ENCODE data around the gene MTMR10.

The MTMR10 gene

GRCh38 chr15:30953731-30954378 lies 37.6 kb downstream of the MTMR10 start:
- DNase-seq = no peak

DNA sequence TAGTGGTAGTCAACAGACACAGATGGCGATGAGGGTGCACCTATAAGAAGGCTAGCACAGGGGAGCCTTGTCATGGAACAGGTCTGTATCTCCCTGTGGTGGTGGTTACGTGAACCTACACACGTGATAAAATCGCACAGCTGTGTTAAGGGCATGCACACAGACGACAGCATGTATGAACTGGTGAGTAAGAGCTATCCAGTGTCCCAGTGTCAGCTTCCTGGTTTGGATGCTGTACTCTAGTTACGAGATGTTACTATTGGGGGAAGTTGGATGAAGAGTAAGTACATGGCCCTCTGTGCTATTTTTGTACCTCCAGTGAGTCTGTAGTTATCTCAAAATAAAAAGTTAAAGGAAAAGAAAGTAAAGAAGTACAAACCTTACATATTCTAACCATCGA lies 38.2 kb downstream of the MTMR10 start:
- DNase-seq = no peak

DNA sequence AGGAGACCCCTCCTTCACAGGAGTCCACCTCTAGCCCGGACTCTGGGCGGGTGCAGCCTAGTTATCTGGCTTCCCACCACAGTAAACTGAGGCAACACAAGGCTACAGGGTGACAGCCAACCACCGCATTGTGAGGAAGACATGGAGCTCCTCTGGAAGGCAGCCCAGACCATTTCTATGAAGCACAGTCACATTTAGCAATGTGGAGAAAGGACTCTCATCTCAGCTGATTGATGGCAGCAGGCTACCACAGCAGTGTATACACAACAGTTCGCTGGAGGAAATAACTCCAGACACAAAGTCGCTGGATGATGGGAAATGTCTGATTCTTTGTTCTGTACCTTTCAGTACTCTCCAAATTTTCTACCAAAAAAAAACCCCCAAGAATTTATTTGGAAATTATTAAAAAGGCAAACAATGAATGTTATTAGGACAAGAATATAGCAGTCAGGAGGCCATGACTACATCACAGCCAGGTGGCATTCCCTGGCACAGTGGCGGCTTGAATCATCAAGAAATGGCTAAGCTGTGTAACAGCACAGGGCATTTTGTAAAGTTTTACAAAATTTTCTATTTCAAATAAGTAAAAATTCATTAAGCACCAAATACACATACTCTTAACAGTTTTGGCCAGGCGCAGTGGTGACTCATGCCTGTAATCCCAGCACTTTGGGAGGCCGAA lies 47.6 kb downstream of the MTMR10 start:
- no peak for DNase-seq

GRCh38 chr15:30941520-30941919 lies 49.9 kb downstream of the MTMR10 start:
- DNase-seq = no peak

DNA sequence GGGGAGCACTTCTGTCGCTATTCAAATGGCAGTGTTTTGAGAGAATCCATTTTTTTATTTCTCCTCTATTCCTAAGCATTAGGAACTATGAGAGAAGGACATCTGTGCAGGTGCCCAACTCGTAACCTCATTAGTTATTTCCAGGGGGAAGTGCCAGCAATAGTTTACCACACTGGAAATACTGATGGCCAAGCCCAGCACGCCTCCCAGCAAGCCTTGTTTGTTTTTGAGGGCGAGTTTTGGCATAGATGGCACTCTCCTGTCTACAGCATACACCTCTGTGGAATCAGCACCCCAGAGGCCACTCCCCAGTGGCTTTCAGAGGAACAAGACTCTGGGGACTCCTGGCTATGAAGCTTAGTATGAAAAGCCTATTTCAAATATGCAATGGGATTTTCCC lies 51.1 kb downstream of the MTMR10 start:
- DNase-seq = no peak

DNA sequence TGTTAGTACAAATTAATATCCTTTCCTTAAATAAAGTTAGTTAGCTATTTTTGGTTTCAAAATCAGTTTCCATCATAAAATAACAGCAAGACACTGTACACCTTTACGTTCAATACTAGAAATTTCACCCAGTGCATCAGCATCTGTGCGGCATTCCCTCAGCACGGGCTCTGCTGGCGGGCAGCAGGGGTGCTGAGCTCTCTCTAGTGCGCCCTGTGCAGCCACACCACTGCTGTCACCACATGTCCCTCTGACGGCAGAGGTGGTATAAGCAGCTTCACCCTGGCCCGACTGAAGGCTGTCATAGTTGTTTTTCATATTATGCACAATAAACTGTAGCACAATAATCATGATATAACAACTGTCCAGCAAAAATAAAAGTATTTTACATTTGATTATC lies 52.3 kb downstream of the MTMR10 start:
- DNase-seq = no peak

- no peak for DNase-seq
These were observed 58.1 kb downstream of the MTMR10 start for GRCh38 chr15:30933293-30933692.

GRCh38 chr15:30930422-30930821 lies 61.0 kb downstream of the MTMR10 start:
- no peak for DNase-seq

DNA sequence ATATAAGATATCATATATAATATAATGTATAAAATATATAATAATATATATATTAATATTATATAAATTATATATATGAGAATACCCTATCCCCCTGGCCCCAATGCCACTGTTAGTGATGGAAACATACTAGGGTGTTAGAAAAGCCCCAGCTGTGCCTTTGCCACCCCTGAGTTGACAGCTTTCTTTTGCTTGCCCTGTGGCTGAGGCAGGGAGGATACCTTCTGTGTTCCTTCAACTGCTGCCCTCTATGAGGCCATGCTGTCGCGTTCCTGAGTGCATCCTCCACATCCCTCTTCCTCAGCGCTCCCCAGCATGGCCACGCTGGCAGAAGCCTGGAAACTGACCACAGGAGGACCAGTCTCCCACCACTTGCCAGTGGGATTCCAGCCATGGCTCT lies 61.4 kb downstream of the MTMR10 start:
- DNase-seq = no peak

- DNase-seq = no peak
These were observed 62.3 kb downstream of the MTMR10 start for GRCh38 chr15:30929064-30929669.

- DNase-seq = no peak
These were observed 63.4 kb downstream of the MTMR10 start for GRCh38 chr15:30928076-30928475.

DNA sequence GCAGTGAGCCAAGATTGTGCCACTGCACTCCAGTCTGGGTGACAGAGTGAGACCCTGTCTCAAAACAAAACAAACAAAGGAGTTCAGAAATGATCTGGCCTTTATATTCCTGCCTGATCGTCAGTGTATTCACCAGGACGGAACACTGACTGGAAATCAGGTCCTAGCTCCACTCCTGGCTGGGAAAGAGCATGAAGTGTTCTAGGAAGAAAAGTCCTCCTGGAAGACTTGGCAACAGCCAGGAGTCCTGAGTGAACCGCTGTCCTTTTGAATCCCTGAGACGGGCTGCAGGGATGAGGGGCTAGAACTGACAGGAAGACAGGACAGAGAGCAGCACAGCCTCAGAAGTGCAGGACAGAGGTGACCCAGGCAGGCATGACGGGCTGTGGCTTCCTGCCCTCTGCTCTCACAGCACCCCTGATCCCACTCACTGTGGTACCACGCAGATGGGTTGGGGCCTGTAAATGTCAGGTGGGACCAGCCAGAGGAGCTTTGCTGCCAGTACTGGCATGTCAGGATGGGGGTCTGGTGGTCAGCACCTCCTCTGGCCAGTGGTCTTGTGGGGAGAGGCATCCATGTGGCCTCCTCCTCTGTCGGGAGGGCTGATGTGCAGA lies 64.2 kb downstream of the MTMR10 start:
- DNase-seq = no peak

DNA sequence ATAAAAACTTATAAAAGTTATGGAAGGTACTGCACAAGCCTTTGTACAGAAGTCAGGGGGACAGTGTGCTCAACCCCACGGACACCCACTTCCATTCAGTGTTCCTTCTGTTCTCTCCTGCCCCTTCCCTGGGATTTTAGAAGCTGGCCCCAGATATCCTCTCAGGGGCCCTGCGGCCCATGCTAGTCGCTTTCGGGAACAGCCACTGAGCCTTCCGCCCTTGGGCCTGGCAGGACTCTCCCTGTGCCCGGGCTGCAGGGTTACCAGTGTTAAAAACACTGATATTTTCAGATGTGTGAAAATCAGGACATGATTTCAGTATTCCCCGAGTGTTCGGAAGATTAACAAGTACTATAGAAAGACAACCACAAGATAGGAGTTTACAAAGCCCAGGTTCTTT lies 65.3 kb downstream of the MTMR10 start:
- no peak for DNase-seq

DNA sequence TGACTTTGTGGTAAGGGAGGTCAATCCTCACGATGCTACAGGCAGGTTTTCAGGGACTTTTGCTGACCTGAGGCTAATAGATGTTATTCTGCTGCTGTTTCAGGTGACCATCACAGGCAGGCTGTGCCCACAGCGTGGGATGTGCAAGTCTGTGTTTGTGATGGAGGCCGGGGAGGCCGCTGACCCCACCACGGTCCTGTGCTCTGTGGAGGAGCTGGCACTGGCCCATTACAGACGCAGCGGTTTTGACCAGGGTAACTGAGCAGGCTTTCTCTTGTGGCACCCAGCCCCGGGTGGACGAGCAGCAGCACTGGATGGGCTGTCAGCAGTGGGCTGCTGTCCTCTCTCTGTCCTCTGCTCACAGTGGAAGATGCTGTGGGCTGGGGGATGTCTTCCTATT lies 65.7 kb downstream of the MTMR10 start:
- no peak for DNase-seq

GRCh38 chr15:30924353-30924752 lies 67.1 kb downstream of the MTMR10 start:
- DNase-seq = no peak

DNA sequence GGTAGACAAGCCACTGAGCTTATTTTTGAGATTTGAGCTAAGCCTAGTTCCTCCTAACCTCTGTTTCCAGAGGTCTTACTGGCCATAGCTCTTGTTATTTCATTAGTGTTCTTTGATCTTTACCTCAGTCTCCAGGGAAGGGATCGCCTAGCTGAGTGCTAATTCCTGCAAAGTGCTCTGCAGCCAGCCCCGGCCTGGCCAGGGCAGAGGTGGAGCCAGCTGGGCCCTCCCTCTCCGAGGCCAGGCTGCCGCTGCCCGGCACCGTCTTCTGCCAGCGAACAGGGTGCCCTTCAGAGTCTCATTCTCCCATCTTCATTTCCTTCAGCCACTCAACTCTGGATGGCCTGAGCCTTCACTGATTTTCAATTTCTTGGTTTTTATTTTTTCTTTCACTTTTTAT lies 68.0 kb downstream of the MTMR10 start:
- DNase-seq = no peak

DNA sequence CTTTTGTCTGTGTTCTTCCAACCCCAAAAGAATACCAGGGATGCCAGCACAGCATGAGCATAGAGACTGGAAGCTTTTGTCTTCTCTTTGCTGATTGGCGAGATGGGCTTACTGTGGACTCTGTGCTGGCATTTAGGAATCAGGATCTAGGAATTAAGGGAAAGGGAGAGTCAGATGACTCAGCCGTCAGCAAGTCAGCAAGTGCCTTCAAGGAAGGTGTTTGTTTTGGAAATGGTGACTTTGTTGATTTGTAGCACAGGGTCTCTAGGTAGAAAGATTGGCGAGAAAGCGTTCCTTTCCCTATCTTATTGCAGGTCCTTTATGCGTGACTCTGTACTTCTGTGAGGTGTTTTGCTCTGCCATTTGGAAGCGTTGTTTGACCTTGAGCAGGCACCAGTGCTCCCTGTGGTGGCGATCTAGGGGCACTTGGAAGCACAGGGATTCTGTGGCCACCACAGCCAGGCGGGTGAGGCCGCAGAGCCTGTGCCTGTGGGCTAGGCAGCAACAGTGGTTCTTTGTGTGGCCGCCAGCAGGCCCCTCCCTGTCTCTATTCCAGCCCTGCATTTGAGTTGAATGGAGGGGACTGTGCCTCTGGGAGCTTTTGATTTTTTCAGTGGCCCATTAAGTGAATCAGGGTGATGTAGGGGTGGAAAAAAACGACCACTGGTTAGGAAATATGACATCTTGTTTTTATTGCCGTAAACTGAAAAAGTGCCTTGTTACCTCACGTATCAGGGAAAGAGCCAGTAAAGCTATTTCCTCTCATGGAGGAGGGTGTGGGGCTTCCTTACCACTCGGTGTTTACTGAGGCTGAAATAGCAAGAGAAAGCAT lies 68.7 kb downstream of the MTMR10 start:
- DNase-seq = no peak

GRCh38 chr15:30921781-30922479 lies 69.5 kb downstream of the MTMR10 start:
- no peak for DNase-seq

DNA sequence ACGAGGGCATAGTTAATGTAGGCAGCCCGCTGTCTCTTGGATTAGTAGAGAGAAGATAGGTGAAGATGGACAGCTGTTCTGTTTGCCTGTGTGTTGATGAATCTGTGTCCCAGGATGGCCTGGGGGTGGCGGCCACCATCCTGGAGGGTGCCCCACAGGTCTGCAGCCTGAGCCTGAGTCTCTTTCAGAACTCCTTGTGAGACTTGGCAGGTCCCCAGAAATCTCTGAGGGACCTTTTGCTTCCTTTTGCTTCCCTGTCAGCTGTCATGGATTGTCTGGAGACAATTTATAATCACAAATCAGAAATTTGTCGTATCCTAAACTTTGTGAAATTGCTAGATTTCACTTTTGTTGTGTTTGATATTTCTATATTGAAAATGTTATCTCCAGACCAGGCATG lies 70.3 kb downstream of the MTMR10 start:
- no peak for DNase-seq

GRCh38 chr15:30919877-30920550 lies 71.4 kb downstream of the MTMR10 start:
- no peak for DNase-seq

DNA sequence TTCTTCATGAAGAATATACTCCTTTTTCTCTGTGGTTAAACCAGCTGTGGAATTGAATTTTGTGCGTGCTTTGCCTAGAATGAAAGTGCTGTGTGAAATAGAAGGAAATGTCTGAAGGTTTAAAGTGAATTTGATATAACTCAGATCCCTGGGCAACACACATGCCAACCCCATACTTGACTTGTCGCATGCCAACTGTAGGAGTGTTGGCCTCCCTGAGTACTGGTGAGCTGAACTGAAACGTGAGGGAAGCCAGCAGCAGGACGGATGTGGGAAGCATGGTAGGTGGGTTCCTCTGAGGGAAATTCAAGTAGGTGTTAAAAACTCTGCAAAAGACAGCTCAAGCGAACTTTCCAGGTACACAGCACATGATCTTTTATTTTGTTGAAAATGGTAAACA lies 73.1 kb downstream of the MTMR10 start:
- no peak for DNase-seq

- no peak for DNase-seq
These were observed 73.8 kb downstream of the MTMR10 start for GRCh38 chr15:30917675-30918074.
